Lower lobe of right lung (tissue), 2 donors: ENCODE data around the gene CPSF4. TPM values are rescaled to one million over a fixed set of nuclear protein-coding genes. Genes with fewer than 3 reads are reported as not detected.
"Not testable (repeated sequence)": the region's sequence is repeated elsewhere in the genome, so short reads cannot be mapped to it uniquely, and the experiment has no call there.

Experiments used
- ATAC-seq, 2 donors: fragments of 200-7000 bp; cut with Tn5 transposase; one replicate each; pipeline ENCODE4 v1.9.1; 2020 to 2022; ENCODE audit warnings: mild to moderate bottlenecking in 2 of 2, moderate library complexity in 2 of 2
- DNase-seq: peaks from one replicate; pipeline ENCODE4 v3.0.0-alpha.2; 2020
- H3K27ac ChIP-seq: fragments of 200-600 bp; one replicate; pipeline ENCODE4 v1.8.0; 2022
- H3K27me3 ChIP-seq: fragments of 200-600 bp; one replicate; pipeline ENCODE4 v1.8.0; 2022; ENCODE audit warnings: low read depth
- H3K36me3 ChIP-seq: fragments of 200-600 bp; one replicate; pipeline ENCODE4 v1.8.0; 2022; ENCODE audit warnings: mild to moderate bottlenecking
- H3K4me1 ChIP-seq: fragments of 200-600 bp; one replicate; pipeline ENCODE4 v1.8.0; 2022
- H3K4me3 ChIP-seq: fragments of 200-600 bp; one replicate; pipeline ENCODE4 v1.8.0; 2022; ENCODE audit warnings: mild to moderate bottlenecking
- H3K9me3 ChIP-seq: fragments of 200-600 bp; one replicate; pipeline ENCODE4 v1.8.0; 2022
- intact Hi-C: fragments of 100-400 bp; cut with DNase I; formaldehyde crosslinking; loops from one replicate; pipeline ENCODE4 v1.11.0; 2022
- total RNA-seq: library from RNA; stranded (reverse); fragmentation: NEBNext Ultra II Directional; extraction: Animal tissue kit (Norgen Biotek cat#: 25700); gene quantifications from one replicate; pipeline ENCODE4 v1.2.1, GENCODE V29; 2021
- TF ChIP-seq, protein P1 (sequence below): fragments of 200-600 bp; IDR thresholded peaks from one replicate; pipeline ENCODE4 v1.8.0; 2022; ENCODE audit warnings: antibody characterized with exemption, mild to moderate bottlenecking
- donor health status: DM: no; HTN: yes; CAD: no; lungs with severe emphysema.

CPSF4 gene
- total RNA-seq, 1 donor from 2014 or later = 26.8 TPM

DNA sequence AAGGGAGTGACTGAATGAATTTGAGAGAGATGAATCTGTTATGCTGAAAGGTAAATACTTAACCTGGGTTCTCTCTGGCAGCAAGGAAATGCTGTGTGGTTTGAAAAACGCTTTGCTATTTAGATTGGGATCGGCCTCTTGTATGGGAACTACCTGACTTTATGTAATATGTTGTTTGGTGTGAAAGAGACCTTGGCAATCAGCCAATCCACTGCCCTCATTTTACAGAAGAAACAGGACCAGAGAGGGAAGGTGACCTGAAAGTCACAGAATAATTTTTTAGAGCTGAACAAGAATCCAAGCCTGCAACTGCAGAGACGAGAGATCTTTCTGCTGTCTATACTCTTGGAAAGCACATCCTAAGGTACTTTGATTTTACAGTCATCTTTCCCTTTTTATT, 28.9 kb upstream of the CPSF4 start:
- H3K27ac ChIP-seq = peak overlapping the region; percentile 98
- DNase-seq (no peak), ATAC-seq (no peak)
- H3K9me3 ChIP-seq = no peaks in the 10 kb centered on the region
- peaks cover 40% of the 10 kb centered on the region for H3K4me1 ChIP-seq
- intact Hi-C loops = no loop called here
- H3K4me3 ChIP-seq = peak overlapping the region; percentile 94
- TF ChIP-seq, protein P1, sequence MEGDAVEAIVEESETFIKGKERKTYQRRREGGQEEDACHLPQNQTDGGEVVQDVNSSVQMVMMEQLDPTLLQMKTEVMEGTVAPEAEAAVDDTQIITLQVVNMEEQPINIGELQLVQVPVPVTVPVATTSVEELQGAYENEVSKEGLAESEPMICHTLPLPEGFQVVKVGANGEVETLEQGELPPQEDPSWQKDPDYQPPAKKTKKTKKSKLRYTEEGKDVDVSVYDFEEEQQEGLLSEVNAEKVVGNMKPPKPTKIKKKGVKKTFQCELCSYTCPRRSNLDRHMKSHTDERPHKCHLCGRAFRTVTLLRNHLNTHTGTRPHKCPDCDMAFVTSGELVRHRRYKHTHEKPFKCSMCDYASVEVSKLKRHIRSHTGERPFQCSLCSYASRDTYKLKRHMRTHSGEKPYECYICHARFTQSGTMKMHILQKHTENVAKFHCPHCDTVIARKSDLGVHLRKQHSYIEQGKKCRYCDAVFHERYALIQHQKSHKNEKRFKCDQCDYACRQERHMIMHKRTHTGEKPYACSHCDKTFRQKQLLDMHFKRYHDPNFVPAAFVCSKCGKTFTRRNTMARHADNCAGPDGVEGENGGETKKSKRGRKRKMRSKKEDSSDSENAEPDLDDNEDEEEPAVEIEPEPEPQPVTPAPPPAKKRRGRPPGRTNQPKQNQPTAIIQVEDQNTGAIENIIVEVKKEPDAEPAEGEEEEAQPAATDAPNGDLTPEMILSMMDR = no peak
- no peaks in the 10 kb centered on the region for H3K27me3 ChIP-seq
- H3K36me3 ChIP-seq = peaks cover 53% of the 10 kb centered on the region

DNA sequence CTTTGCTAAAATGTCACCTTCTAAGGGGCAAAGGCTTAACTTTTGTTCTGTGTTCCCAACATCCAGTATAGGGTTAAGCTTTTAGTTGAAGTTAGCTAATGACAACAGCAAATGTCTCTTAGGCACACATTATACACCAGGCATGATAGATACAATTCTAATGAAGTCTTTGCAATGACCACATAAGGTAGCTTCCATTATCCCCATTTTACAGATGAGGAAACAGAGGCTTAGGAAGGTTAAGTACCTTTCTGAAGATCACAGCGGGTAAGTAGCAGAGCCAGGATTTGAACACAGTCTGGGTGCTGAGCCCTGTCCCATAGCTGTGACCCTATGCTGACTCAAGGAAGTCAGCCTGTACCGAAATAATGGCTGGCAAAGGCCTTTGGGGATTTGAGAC, 28.1 kb upstream of the CPSF4 start:
- ATAC-seq = no peak
- intact Hi-C loops = no loop called here
- Histone ChIP-seq H3K4me3 (no peak overlapping the region), H3K9me3 (no peaks in the 10 kb centered on the region), H3K27me3 (no peaks in the 10 kb centered on the region), H3K4me1 (peaks cover 36% of the 10 kb centered on the region), H3K36me3 (peaks cover 59% of the 10 kb centered on the region), H3K27ac (no peak overlapping the region)
- TF ChIP-seq, protein P1 = no peak
- no peak for DNase-seq

DNA sequence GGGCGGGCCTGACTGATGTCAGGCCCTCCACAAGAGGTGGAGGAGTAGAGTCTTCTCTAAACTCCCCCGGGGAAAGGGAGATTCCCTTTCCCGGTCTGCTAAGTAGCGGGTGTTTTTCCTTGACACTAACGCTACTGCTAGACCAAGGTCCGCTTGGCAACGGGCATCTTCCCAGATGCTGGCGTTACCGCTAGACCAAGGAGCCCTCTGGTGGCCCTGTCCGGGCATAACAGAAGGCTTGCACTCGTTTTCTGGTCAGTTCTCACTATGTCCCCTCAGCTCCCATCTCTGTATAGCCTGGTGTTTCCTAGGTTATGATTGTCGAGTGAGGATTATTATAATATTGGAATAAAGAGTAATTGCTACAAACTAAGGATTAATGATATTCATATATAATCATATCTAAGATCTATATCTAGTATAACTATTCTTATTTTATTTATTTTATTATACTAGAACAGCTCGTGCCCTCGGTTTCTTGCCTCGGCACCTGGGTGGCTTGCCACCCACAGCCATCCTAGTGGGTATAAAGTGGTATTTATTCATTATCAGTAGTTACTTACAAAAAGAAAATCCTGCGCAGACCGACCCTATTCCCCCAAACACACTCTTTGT, 23.1 kb upstream of the CPSF4 start:
- TF ChIP-seq, protein P1 = peak; percentile 49
- DNase-seq = peak; percentile 68
- H3K4me3 ChIP-seq, H3K4me1 ChIP-seq, ATAC-seq, H3K9me3 ChIP-seq, intact Hi-C loops, H3K27ac ChIP-seq, H3K27me3 ChIP-seq: not testable (repeated sequence)
- H3K36me3 ChIP-seq = peaks cover 100% of the 10 kb centered on the region

DNA sequence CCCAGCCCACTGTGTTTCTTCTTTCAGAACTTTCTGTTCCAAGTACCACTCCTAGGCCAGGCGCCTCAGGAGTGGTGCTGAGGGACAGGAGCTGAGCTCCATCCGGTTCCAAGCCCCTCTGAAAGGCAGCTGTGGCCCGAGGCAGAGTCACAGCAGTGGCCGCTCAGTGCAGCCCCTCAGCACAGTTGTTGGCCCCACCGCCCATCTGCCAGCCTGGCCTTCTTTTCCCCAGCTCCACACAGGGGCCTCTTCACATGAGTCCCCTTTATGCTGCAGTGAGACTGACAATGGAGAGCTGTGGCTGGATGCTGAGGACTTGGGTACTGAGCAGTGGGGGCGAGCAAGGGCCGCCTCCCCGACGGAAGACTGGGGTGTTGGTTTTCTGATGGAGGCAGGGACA, 20.5 kb upstream of the CPSF4 start:
- intact Hi-C loops = no loop called here
- peaks cover 98% of the 10 kb centered on the region for H3K36me3 ChIP-seq
- no peaks in the 10 kb centered on the region for H3K9me3 ChIP-seq
- TF ChIP-seq, protein P1 = no peak
- DNase-seq = no peak
- peak in 1 of 2 donors; percentile 9 for ATAC-seq
- H3K4me1 ChIP-seq = no peaks in the 10 kb centered on the region
- H3K4me3 ChIP-seq = no peak overlapping the region
- no peak overlapping the region for H3K27ac ChIP-seq
- H3K27me3 ChIP-seq = no peaks in the 10 kb centered on the region

DNA sequence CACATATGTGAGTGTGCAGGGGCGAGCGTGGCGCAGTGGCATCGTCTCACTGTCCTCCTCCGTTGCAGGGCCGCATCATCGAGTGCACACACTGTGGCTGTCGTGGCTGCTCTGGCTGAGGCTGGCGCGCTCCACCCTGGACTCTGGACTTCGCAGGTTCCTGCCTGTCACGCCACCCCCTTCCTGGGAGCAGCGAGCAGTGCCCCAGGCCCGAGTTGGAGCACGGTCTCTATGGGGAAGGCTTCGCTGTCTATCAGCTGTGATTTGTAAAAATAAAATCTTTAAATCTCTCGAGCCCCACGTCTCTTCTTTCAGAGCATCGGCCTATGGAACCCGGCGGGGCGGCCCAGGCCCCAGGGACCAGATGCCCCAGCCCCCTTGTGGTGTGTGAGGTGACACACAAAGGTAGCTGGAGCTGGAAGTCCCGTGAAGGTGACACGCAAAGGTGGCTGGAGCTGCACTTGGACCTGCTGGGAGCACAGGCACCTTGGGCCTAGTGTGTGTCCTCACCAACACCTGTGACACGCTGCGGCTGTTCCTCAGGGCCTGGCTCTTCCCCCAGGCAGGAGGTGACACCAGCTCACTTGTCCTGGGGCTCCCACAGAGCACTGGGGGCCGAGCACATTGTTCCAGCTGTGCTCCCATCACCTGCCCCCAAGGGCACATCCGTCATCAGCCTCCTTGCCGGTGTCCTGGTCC, 19.3 kb upstream of the CPSF4 start:
- H3K4me1 ChIP-seq = no peaks in the 10 kb centered on the region
- TF ChIP-seq, protein P1 = no peak
- peaks cover 98% of the 10 kb centered on the region for H3K36me3 ChIP-seq
- no peaks in the 10 kb centered on the region for H3K9me3 ChIP-seq
- DNase-seq (no peak), ATAC-seq (peak in 1 of 2 donors; percentile 24)
- H3K4me3 ChIP-seq = no peak overlapping the region
- H3K27ac ChIP-seq = no peak overlapping the region
- H3K27me3 ChIP-seq = no peaks in the 10 kb centered on the region
- intact Hi-C loops = no loop called here
